T follicular helper cell (primary cell): Measurements from ENCODE around the gene BSX.

Experiments
- DNase-seq: peaks from one replicate; pipeline ENCODE4 v3.0.0-alpha.2; 2020; ENCODE audit warnings: low read depth
- total RNA-seq, 2 experiments: gene quantifications; one replicate each; lab custom pipeline; 2026; lab: John Stamatoyannopoulos, UW

The BSX gene
- total RNA-seq = 0 reads per million in 2 experiments

- DNase-seq = peak; percentile 16
Observed at GRCh38 chr11:122981388-122982264, at the start of gene BSX. BSX (minus strand) TSS chr11:122981834; CDS start chr11:122981671, 163 bp downstream.

- DNase-seq = no peak
Observed at GRCh38 chr11:123030517-123030916, 48.9 kb upstream of the BSX start.

GRCh38 chr11:123020968-123021367 lies 39.3 kb upstream of the BSX start:
- no peak for DNase-seq

- DNase-seq = no peak
Observed at GRCh38 chr11:123018702-123019101, 37.1 kb upstream of the BSX start.

GRCh38 chr11:123011510-123011909 lies 29.9 kb upstream of the BSX start:
- no peak for DNase-seq

- DNase-seq = no peak
Observed at GRCh38 chr11:123006860-123007542, 25.4 kb upstream of the BSX start.

- no peak for DNase-seq
Observed at GRCh38 chr11:123000721-123001120, 19.1 kb upstream of the BSX start.

GRCh38 chr11:122998727-122999366 lies 17.2 kb upstream of the BSX start:
- no peak for DNase-seq

- DNase-seq = no peak
Observed at GRCh38 chr11:122995526-122995925, 13.9 kb upstream of the BSX start.

GRCh38 chr11:122984186-122985011 lies 2.8 kb upstream of the BSX start:
- DNase-seq = no peak

- DNase-seq = no peak
Observed at GRCh38 chr11:122983438-122984185, 2.0 kb upstream of the BSX start.

GRCh38 chr11:122979815-122980595 lies 1.6 kb downstream of the BSX start:
- DNase-seq = no peak

GRCh38 chr11:122979103-122979814 lies 2.4 kb downstream of the BSX start:
- no peak for DNase-seq

- no peak for DNase-seq
Observed at GRCh38 chr11:122978299-122978620, 3.4 kb downstream of the BSX start.

- DNase-seq = no peak
Observed at GRCh38 chr11:122977470-122978298, 4.0 kb downstream of the BSX start.

GRCh38 chr11:122976734-122977469 lies 4.7 kb downstream of the BSX start:
- no peak for DNase-seq

GRCh38 chr11:122976061-122976733 lies 5.4 kb downstream of the BSX start:
- DNase-seq = no peak
